ENCODE results near the gene TPRG1.

Gene TPRG1

GRCh38 chr3:189368384-189368783 is 196.6 kb downstream of the TPRG1 start:
- TF ChIP-seq CTCF (IDR thresholded peaks at IDR 0.05; ENCODE audit: control insufficient read depth, insufficient read depth, low read depth, low read length, missing control alignments): no peak
- no peak overlapping the region for H3K4me3 ChIP-seq (ENCODE audit: control insufficient read depth, low read depth, low read length)
- no peak for DNase-seq (ENCODE audit: low read depth)

DNA sequence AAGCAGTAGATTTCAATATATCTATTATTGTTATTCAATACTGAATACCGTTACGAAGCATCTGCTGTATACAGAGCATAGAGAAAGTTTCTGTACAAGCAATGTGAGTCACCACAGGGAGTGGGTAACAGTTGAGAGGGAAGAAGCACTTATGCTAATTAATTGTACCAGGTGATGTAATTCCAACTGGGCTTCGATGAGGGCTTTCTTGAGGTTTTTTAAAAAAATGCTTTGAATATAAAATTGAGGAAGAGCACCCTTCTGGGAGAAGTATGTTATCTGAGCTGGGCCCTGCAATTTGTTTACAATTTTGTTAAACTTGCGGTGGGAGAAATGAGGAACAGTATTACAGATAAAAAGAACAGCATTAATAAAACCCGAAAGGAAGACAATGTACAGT is 197.9 kb downstream of the TPRG1 start:
- no peak for DNase-seq (ENCODE audit: low read depth)
- no peak for TF ChIP-seq CTCF (IDR thresholded peaks at IDR 0.05; ENCODE audit: control insufficient read depth, insufficient read depth, low read depth, low read length, missing control alignments)
- H3K4me3 ChIP-seq (ENCODE audit: control insufficient read depth, low read depth, low read length): no peak overlapping the region

DNA sequence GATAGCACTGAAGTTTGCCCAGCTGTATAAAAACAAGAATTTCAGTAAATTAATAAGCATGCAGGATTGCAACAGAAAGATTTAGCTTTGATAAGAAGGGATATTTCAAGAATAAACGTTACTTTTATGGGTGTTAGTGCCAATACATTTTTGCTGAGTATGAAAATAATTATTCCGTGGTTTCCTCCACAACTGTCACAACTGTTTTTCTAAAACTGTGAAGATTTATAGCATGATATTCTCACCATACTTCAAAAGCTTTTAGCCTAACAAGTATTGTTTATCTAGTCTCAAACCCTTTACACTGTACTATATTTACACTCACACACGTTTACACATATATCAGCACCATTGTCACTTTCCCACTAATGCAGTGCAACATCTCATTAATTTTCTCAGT is 200.5 kb downstream of the TPRG1 start:
- TF ChIP-seq CTCF (IDR thresholded peaks at IDR 0.05; ENCODE audit: control insufficient read depth, insufficient read depth, low read depth, low read length, missing control alignments): no peak
- DNase-seq (ENCODE audit: low read depth): no peak
- no peak overlapping the region for H3K4me3 ChIP-seq (ENCODE audit: control insufficient read depth, low read depth, low read length)
